ENCODE results near the gene TMEM234.
"Not testable (repeated sequence)": the region's sequence is repeated elsewhere in the genome, so short reads cannot be mapped to it uniquely, and the experiment has no call there.

The TMEM234 gene

GRCh38 chr1:32221980-32222755 is at the start of gene TMEM234, which contains the start of gene EIF3I:
TMEM234 (minus strand) TSS chr1:32222353; CDS start chr1:32222322, 31 bp downstream.
EIF3I (plus strand) TSS chr1:32222407; CDS start chr1:32222442, 35 bp downstream.
- peak; percentile 91 for DNase-seq

- DNase-seq = no peak
Observed at GRCh38 chr1:32269744-32270143, 47.6 kb upstream of the TMEM234 start.

- DNase-seq = peak; percentile 73
Observed at GRCh38 chr1:32266921-32267591, 44.9 kb upstream of the TMEM234 start.

- DNase-seq = no peak
Observed at GRCh38 chr1:32265846-32266245, 43.7 kb upstream of the TMEM234 start.

GRCh38 chr1:32263744-32264143 is 41.6 kb upstream of the TMEM234 start:
- no peak for DNase-seq

- DNase-seq = not testable (repeated sequence)
Observed at GRCh38 chr1:32263236-32263593, 41.1 kb upstream of the TMEM234 start.

GRCh38 chr1:32257227-32257508 is 35.0 kb upstream of the TMEM234 start:
- no peak for DNase-seq

- no peak for DNase-seq
Observed at GRCh38 chr1:32256473-32257226, 34.5 kb upstream of the TMEM234 start.

GRCh38 chr1:32255072-32256071 is 33.2 kb upstream of the TMEM234 start:
- no peak for DNase-seq

- DNase-seq = no peak
Observed at GRCh38 chr1:32250893-32251716, 29.0 kb upstream of the TMEM234 start, which contains the start of gene LCK. LCK (plus strand) TSS chr1:32251265; CDS start chr1:32274330, 23,065 bp downstream.

GRCh38 chr1:32249831-32250525 is 27.8 kb upstream of the TMEM234 start:
- no peak for DNase-seq

GRCh38 chr1:32247983-32248889 is 26.1 kb upstream of the TMEM234 start:
- DNase-seq = peak; percentile 65

- DNase-seq = no peak
Observed at GRCh38 chr1:32247452-32247851, 25.3 kb upstream of the TMEM234 start.

- peak; percentile 89 for DNase-seq
Observed at GRCh38 chr1:32246888-32247273, 24.7 kb upstream of the TMEM234 start, which contains the start of gene FAM167B. FAM167B (plus strand) TSS chr1:32247222; CDS start chr1:32247422, 200 bp downstream.

GRCh38 chr1:32242341-32242851 is 20.2 kb upstream of the TMEM234 start:
- DNase-seq = peak; percentile 40

GRCh38 chr1:32241001-32241763 is 19.0 kb upstream of the TMEM234 start:
- peak; percentile 64 for DNase-seq

- DNase-seq = peak; percentile 78
Observed at GRCh38 chr1:32240140-32240951, 18.2 kb upstream of the TMEM234 start.

- DNase-seq = no peak
Observed at GRCh38 chr1:32239790-32240139, 17.6 kb upstream of the TMEM234 start.

Measured in EL (cell line).